Adrenal gland (tissue), 5 donors: ENCODE results near the gene OPCML.

ENCODE experiments used
- POLR2A ChIP-seq, 2 donors: fragments of 450-650 bp; IDR thresholded peaks; one replicate each; pipeline ENCODE4 v1.6.1; 2017; ENCODE audit warnings: antibody characterized with exemption in 2 of 2, mild to moderate bottlenecking in 2 of 2, moderate library complexity in 1 of 2
- TF ChIP-seq, protein P1 (sequence below), 6 experiments: fragments of 450-650 bp in 4 of 6; fragments of 200-600 bp in 2 of 6; sonication (generic) in 1 of 6; IDR thresholded peaks; 1 replicate in 5 of 6; 2 replicates in 1 of 6; pipeline versions ENCODE4 v1.5.1 to v1.8.0; 2016 to 2021; ENCODE audit warnings: antibody characterized with exemption in 6 of 6, mild to moderate bottlenecking in 2 of 6, moderate library complexity in 1 of 6
- donor health status: DM: no; HTN: no; CAD: no.

GRCh38 chr11:132907651-132908413 lies 624.5 kb downstream of the OPCML start:
- TF ChIP-seq, protein P1, sequence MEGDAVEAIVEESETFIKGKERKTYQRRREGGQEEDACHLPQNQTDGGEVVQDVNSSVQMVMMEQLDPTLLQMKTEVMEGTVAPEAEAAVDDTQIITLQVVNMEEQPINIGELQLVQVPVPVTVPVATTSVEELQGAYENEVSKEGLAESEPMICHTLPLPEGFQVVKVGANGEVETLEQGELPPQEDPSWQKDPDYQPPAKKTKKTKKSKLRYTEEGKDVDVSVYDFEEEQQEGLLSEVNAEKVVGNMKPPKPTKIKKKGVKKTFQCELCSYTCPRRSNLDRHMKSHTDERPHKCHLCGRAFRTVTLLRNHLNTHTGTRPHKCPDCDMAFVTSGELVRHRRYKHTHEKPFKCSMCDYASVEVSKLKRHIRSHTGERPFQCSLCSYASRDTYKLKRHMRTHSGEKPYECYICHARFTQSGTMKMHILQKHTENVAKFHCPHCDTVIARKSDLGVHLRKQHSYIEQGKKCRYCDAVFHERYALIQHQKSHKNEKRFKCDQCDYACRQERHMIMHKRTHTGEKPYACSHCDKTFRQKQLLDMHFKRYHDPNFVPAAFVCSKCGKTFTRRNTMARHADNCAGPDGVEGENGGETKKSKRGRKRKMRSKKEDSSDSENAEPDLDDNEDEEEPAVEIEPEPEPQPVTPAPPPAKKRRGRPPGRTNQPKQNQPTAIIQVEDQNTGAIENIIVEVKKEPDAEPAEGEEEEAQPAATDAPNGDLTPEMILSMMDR (IDR thresholded peaks at IDR 0.05) = no peak
- TF ChIP-seq POLR2A (IDR thresholded peaks at IDR 0.05) = no peak
